HG02798 (cell line): ENCODE measurements around the gene BCL2.

Experiments
- ATAC-seq: cut with Tn5 transposase; IDR thresholded peaks from one replicate; pipeline ENCODE4 v1.9.1; 2021; ENCODE audit warnings: mild to moderate bottlenecking; ENCODE audit not compliant: unreplicated experiment, poor library complexity

The BCL2 gene

GRCh38 chr18:63164396-63164795 is 155.2 kb downstream of the BCL2 start:
- no peak for ATAC-seq

GRCh38 chr18:63162271-63163014 is 157.1 kb downstream of the BCL2 start:
- ATAC-seq = peak; percentile 28

- peak; percentile 56 for ATAC-seq
Measured at GRCh38 chr18:63161761-63162195, 157.8 kb downstream of the BCL2 start.

DNA sequence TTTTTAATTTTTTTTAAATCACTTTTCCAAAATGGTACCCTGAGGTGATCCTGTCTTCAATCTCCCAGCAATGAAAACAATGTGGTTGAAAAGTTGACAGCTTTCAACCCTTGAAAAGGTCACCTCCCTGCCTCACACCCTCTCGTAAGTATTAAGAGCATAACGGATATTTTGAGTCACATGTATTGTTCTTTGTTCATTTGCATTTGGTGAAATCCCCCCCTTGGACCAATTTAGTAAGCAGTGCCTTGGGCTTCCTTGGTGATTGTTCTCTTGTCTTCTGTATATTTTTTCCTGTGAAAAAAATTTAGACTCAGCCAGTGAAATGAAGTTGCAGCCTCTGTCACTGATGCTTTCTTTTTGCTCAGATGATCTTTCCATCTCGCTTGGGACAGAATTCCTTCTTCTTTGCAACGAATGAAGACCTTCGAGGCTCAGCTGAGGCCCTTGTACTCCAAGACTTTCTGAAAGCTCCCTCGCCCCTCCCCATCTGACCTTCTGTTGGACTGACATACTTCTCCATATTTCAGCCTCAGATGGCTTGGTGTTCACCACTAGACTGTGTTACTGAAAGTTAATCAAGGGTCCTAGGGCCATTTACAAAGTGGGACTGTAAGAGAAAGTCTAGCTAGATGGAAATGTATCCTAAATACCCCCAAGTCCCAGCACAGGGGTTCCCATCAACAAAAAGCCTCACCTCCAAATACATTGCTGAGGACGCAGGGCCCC is 158.4 kb downstream of the BCL2 start:
- peak; percentile 22 for ATAC-seq

DNA sequence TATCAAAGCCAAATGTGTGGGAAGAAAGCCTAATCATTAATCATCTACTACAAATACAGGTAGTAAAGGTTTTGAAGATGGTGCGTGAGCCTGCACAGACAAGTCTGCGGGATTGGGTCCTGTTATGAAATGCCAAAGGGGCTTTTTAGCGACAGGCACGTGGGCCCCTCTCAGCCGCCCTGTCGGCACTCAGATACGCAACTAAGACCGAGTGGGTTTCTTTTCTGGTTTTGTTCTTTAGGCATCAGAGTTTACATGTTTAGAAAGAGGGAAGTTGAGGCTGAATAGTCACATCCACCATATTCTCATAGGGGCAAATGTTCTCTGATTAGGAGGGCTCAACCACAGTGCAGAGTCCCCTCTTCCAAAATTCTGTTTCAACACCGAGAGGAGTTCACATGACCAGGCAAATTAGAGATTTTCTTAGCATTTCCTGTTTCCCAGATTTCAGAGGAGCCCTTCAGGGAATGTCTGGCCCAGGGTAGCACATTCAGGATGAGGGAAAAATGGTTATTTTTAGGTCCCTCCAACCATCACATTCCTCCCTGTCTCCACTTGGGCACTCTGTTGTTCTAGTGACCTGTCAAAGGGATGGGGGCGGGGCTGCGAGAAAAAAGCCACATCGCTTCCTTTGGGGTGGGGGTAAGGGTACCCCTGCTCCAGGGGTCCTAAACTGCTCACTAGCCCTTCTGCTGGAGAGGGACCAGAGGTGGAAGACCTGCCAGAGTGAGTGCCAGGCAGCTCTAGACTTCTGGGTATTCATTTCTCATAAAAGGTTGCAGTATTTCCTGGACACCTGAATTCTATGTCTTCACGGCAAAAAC is 159.2 kb downstream of the BCL2 start:
- ATAC-seq = no peak

GRCh38 chr18:63159590-63159989 is 160.0 kb downstream of the BCL2 start:
- ATAC-seq = peak; percentile 12

GRCh38 chr18:63158676-63159291 is 160.8 kb downstream of the BCL2 start:
- ATAC-seq = peak; percentile 11

GRCh38 chr18:63158012-63158631 is 161.4 kb downstream of the BCL2 start:
- ATAC-seq = no peak

DNA sequence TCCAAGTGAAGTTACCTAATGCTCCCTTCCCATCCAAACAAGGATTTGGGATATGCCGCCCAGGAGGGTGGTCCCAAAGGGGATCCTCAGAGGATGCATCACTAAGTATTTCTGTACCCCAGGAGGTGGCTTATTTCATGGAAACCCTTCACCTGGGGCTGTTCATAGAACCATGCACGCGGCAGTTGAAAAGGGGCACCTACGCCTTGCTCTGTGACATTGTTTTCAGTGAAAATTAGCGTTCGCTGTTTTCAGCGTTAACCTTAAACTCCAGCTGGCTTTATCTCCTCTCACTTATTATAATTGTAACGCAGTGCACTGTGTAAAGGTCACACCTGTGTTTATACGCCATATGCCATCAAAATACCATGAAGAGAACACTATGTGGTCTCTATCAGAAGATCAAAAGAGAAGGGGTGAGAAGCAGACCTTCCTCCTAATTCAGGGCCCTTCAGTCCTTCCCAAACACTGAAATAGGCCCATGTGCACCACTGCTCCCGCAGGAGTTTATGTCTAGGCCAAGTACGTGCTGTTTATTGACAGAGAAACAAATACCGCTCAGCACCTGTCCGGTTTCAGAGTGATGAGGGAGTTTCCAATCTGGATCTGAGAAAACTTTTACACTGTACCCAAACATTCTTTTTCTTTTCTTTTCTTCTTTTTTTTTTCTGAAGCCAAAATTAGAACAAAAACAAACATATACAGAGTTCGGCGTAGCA is 162.1 kb downstream of the BCL2 start:
- ATAC-seq = peak; percentile 17

DNA sequence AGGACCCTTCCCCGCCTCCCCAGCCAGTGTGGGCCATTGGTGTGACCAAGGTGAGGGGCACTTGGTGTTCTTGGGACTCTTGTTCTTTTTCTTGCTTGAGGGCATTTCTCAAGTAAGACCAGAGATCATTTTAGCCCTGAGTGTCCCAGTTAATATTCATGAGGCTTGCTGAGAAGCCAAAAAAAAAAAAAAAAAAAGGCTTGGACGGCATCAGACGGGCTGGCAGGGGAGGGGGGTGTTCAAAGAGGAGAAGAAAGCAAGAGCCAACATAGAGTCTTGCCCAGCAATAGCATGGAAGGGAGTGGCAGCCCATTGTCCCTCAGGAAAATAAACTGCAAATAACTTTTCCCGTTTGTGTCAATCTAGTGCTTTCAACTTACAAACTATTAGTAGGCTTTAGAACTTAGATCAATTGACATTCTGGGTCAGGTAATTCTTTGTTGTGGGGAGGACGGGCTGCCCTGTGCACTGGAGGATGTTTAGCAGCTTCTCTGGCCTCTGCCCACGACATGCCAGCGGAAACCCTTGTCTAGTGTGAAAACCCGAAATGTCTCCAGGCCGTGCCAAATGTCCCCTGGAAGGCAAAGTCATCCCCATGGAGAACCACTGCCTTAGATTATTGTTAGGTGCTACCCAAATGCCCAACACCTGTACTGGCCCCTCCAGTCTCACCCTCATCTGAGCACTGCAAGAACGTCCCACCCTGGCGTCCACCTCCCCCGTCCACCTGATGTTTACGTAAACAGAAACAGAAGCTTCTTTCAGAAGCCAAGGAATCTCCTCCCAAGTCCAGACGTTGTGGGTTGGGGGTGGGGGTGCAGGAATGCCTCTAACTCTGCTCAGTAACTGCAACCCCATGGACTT is 163.4 kb downstream of the BCL2 start:
- no peak for ATAC-seq

DNA sequence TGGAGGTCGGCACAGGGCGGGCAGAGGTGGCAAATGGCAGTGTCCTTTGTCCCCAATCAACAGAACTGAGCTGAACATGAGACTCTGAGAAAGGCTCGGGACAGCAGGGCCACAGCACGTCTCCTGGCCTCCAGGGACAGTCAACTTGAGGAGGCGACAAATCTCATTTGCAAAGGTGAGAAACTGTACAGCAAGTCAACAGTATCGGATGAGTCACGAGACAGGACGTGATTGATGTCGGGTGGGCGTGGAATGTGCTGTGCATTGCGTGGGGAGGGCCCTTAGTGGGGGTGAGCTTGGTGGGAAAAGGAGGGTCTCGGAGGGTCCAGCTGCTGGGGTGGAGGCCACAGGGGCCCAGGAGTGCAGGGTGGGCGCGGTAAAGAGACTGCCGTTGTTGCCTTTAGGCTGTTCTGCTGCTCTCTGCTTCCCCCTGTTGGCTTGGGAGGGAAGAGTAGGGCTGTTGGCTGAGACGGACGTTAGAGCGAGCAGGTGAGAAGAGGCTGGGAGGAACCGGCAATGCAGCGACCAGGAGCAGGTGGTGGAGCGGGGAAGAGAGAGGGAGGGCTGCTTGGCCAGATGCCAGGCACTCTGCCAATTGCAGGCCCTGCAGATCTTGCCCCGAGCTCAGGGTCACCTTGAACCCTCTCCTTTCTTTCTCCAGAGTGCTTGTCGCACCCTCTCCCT is 164.3 kb downstream of the BCL2 start:
- ATAC-seq = peak; percentile 46

DNA sequence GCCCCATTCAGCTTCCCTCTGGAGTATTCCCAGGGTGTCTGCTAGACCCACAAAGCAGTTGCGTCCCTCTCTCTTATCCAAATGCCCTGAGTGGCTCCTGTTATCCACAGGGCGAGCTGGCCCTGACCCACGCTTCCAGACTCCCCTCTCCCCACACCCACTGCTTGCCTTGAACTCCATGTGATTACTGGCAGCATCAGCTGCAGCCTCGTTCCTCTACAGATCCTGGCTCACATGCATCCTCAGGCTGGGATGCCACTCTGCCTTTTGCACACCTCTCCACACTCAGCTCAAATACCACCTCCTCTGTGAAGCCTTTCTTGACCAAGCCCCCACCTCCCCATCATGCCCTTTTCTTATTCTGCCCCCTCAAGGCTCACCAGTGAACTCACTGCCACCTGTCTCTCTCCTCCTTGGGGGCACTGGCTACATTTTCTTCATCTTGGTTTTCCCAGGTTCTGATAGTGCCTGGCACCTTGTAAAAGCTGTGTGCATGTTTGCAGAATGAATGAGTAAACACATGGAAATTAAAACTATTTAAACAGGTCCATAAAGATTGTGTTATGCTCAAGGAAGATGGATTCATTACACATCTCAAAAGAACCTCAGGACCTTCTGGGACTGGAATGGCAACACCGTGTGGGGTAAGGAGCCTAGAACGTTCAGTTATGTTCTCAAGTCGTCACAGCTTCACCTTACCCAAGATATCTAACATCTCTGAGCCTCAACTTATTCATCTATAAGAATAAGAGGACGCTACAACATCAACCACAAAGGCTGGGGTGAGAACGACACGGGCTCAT is 165.0 kb downstream of the BCL2 start:
- ATAC-seq = no peak

DNA sequence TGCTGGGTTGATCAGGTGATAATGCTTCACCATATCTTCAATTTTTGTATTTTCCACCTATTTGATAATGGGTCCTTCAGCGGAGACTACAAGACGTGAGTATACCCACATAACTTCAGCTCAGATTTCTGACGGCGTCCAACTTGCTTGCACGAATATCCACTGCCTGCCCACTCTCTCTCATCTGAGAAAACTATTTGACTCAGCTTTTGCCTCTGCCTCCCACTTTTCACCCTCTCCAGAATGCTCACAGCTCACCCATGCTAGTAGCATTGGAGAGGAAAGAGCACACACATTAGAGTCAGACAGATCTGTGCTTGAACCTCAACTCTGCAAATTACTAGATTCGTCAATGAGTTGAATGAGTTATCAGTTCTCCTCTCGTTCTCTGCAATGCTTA is 166.8 kb downstream of the BCL2 start:
- peak; percentile 22 for ATAC-seq

- ATAC-seq = no peak
Measured at GRCh38 chr18:63152096-63152495, 167.5 kb downstream of the BCL2 start.

DNA sequence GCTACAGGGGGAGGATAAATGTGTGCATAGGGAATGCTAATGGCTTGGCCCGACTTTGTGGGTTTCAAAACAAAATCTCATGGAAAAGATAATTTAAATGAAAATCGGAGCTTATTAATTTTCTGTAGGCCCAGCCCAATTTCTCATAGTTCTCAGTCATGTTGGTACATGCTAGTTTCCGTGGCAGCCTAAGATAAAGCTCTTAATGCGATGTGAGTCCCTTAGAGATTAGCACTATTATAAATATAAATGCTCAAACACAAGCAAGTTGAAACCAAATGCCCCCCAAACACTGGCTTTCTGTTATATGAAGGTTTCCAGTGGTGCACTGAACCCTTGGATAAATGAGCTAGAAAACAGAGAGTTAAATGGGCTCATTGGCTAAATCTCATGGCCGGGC is 168.0 kb downstream of the BCL2 start:
- no peak for ATAC-seq

- no peak for ATAC-seq
Measured at GRCh38 chr18:63150942-63151421, 168.6 kb downstream of the BCL2 start.

- ATAC-seq = no peak
Measured at GRCh38 chr18:63150326-63150725, 169.2 kb downstream of the BCL2 start.
